T-cell (primary cell): ENCODE measurements around the gene STXBP6. TPM values are rescaled to one million over a fixed set of nuclear protein-coding genes. Genes with fewer than 3 reads are reported as not detected.

Source experiments
- ATAC-seq, 4 experiments: fragments of 200-7000 bp in 3 of 4; fragments of 150-1000 bp in 1 of 4; cut with Tn5 transposase; replicated peaks in 1 of 4; 1 replicate in 3 of 4; 2 replicates in 1 of 4; pipeline ENCODE4 v1.10.0; 2021; ENCODE audit warnings: moderate library complexity in 3 of 4, mild to moderate bottlenecking in 2 of 4, moderate number of reproducible peaks in 1 of 4
- CTCF ChIA-PET, 2 donors: fragments of 300-600 bp; sonication (Branson Sonifier 250); formaldehyde crosslinking; loops; one replicate each; lab custom pipeline; 2022; ENCODE audit warnings: antibody characterized with exemption in 2 of 2; lab: Charles Lee
- POLR2A ChIA-PET, 2 donors: fragments of 300-600 bp; sonication (Branson Sonifier 250); formaldehyde crosslinking; loops; one replicate each; lab custom pipeline; 2022; ENCODE audit warnings: antibody characterized with exemption in 2 of 2; lab: Charles Lee
- DNase-seq, 35 experiments: peaks; one replicate each; pipeline versions ENCODE4 v3.0.0 to v3.0.0-alpha.2; 2013 to 2023
- H3K27ac ChIP-seq: one replicate; pipeline ENCODE4 v1.5.1; 2013; ENCODE audit warnings: low read length
- H3K27me3 ChIP-seq, 2 experiments: replicated peaks in 1 of 2; 1 replicate in 1 of 2; 2 replicates in 1 of 2; pipeline versions ENCODE4 v1.6.1 to v1.7.0; 2013; ENCODE audit warnings: low read length in 1 of 2, mixed read lengths in 1 of 2; ENCODE audit not compliant: control insufficient read depth in 2 of 2, insufficient read depth in 2 of 2; ENCODE audit errors: extremely low read depth in 1 of 2
- H3K36me3 ChIP-seq, 2 donors: 1 replicate in 1 of 2; 2 replicates in 1 of 2; pipeline versions ENCODE4 v1.6.1 to v1.7.0; 2013; ENCODE audit warnings: low read length in 1 of 2; ENCODE audit not compliant: control insufficient read depth in 2 of 2, insufficient read depth in 1 of 2; ENCODE audit errors: extremely low read depth in 1 of 2
- H3K4me1 ChIP-seq, 2 experiments: 1 replicate in 1 of 2; 2 replicates in 1 of 2; pipeline versions ENCODE4 v1.6.1 to v1.7.0; 2013; ENCODE audit warnings: low read length in 2 of 2, mixed read lengths in 1 of 2; ENCODE audit not compliant: insufficient read depth in 2 of 2, control insufficient read depth in 1 of 2; ENCODE audit errors: extremely low read depth in 1 of 2
- H3K4me3 ChIP-seq, 2 donors: 1 replicate in 1 of 2; 2 replicates in 1 of 2; pipeline versions ENCODE4 v1.5.1 to v1.7.0; 2013; ENCODE audit warnings: mild to moderate bottlenecking in 2 of 2, low read length in 1 of 2, moderate library complexity in 1 of 2; ENCODE audit not compliant: control insufficient read depth in 1 of 2; ENCODE audit errors: extremely low read depth in 1 of 2
- H3K9me3 ChIP-seq: 2 replicates; pipeline ENCODE4 v1.7.0; 2013
- H3K27ac Mint-ChIP-seq, 2 donors: one replicate each; pipeline ENCODE4 v1.8.0; 2020 to 2021; ENCODE audit warnings: mild to moderate bottlenecking in 2 of 2, mixed read lengths in 2 of 2
- H3K27me3 Mint-ChIP-seq, 2 donors: one replicate each; pipeline ENCODE4 v1.8.0; 2021 to 2022; ENCODE audit warnings: mixed read lengths in 2 of 2
- H3K36me3 Mint-ChIP-seq: one replicate; pipeline ENCODE4 v1.8.0; 2021; ENCODE audit warnings: mixed read lengths
- H3K4me1 Mint-ChIP-seq, 3 donors: one replicate each; pipeline ENCODE4 v1.8.0; 2020 to 2022; ENCODE audit warnings: mixed read lengths in 3 of 3, mild to moderate bottlenecking in 1 of 3
- H3K4me3 Mint-ChIP-seq, 3 donors: one replicate each; pipeline ENCODE4 v1.8.0; 2020 to 2022; ENCODE audit warnings: mild to moderate bottlenecking in 3 of 3, mixed read lengths in 3 of 3, moderate library complexity in 3 of 3
- H3K9me3 Mint-ChIP-seq, 3 donors: one replicate each; pipeline ENCODE4 v1.8.0; 2020 to 2022; ENCODE audit warnings: mixed read lengths in 3 of 3
- WGBS: methylation state at CpG from one replicate; pipeline ENCODE4 v1.1.5; 2013; ENCODE audit warnings: missing lambda C conversion rate; ENCODE audit not compliant: insufficient coverage; 5-methylcytosine and 5-hydroxymethylcytosine counted together
- total RNA-seq, 35 experiments: library from RNA in 6 of 35; stranded (reverse) in 6 of 35; fragments of 120-200 nt in 1 of 35; gene quantifications; one replicate each; pipeline versions ENCODE4 v1.2.1 to v1.2.4 and lab custom pipeline; 2013 to 2026

The STXBP6 gene
- total RNA-seq, 5 donors from 2014 or later (not counting 1 experiment from before 2014, with no cell fraction given), result 0.25 TPM; not detected in 4

- H3K4me3 ChIP-seq, result no peak overlapping the region
- no peaks in the 10 kb centered on the region for H3K4me1 Mint-ChIP-seq
- H3K9me3 Mint-ChIP-seq, result no peaks in the 10 kb centered on the region
- H3K9me3 ChIP-seq, result no peaks in the 10 kb centered on the region
- H3K27ac ChIP-seq, result no peak overlapping the region
- CTCF ChIA-PET, result no interaction called here
- H3K36me3 Mint-ChIP-seq, result no peaks in the 10 kb centered on the region
- no peak overlapping the region for H3K27ac Mint-ChIP-seq
- peaks cover 17 to 45% of the 10 kb centered on the region in 2 donors for H3K27me3 Mint-ChIP-seq
- H3K4me3 Mint-ChIP-seq, result no peak overlapping the region
- ATAC-seq (no peak), DNase-seq (no peak)
- no peaks in the 10 kb centered on the region for H3K4me1 ChIP-seq
- 0% methylated on average over 3 of the region's 4 CpGs for WGBS
- H3K36me3 ChIP-seq, result no peaks in the 10 kb centered on the region
- POLR2A ChIA-PET, result no interaction called here
- H3K27me3 ChIP-seq, result no peaks in the 10 kb centered on the region
Measured at GRCh38 chr14:24927809-24928208, 122.1 kb downstream of the STXBP6 start.

DNA sequence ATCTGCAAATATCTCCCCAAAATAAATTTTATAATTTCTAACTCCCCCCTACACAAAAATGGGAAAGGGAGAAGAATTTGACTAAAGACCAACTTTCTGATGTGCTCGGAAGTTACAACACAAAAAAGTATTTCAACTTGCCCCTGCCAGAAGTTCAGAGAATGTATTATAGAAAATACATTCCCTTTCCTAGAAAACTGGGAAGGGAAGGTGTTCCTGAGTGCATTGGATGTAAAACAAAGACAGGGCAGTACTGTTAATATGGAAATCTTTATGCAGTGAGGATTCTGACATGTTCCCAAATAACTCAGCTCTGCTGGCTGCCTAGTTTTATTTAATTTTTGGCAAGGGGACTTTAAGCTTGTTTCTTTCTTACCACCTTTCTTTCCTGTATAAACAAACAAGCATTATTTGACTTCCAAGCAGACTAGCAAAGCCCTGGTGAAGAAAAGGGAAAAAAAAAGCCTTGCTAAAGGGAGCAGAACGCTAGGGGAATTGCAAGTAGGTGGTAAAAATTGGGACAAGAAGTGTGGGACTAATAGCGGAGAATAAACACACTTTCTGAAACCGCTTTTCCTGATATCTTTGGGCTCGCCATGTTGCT is 124.1 kb downstream of the STXBP6 start:
- no peak for ATAC-seq
- DNase-seq, result no peak
- no peaks in the 10 kb centered on the region for H3K4me1 Mint-ChIP-seq
- Histone ChIP-seq H3K4me3 (no peak overlapping the region), H3K27ac (no peak overlapping the region), H3K36me3 (no peaks in the 10 kb centered on the region), H3K9me3 (no peaks in the 10 kb centered on the region), H3K27me3 (no peaks in the 10 kb centered on the region), H3K4me1 (no peaks in the 10 kb centered on the region)
- POLR2A ChIA-PET, result no interaction called here
- CTCF ChIA-PET, result no interaction called here
- H3K4me3 Mint-ChIP-seq, result no peak overlapping the region
- H3K27me3 Mint-ChIP-seq, result peaks cover 13 to 44% of the 10 kb centered on the region in 2 donors
- H3K9me3 Mint-ChIP-seq, result no peaks in the 10 kb centered on the region
- 68% methylated on average over 3 of the region's 5 CpGs for WGBS
- no peak overlapping the region for H3K27ac Mint-ChIP-seq
- no peaks in the 10 kb centered on the region for H3K36me3 Mint-ChIP-seq

DNA sequence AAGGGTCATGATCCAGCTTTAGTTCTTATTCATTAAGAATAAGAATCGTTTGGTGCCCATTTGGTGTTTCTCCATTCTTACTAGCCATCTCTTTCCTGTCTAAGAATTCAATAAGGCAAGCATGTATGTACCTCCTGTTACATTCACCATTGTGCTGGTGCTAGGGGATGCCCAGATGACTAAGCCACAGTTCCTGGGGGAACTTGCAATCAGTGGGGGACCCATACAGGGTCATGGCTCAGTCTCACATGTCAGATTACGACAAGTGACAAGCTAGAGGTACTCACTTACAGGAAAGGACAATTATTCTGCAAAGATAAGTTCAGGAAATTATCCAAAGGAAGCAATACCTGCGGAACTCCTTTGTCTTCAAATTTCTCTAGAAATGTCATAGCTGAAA is 125.4 kb downstream of the STXBP6 start:
- Histone ChIP-seq H3K27me3 (no peaks in the 10 kb centered on the region), H3K4me3 (no peak overlapping the region), H3K36me3 (no peaks in the 10 kb centered on the region), H3K4me1 (no peaks in the 10 kb centered on the region), H3K9me3 (no peaks in the 10 kb centered on the region), H3K27ac (no peak overlapping the region)
- Mint-ChIP-seq H3K27me3 (peaks cover 10 to 45% of the 10 kb centered on the region in 2 donors), H3K36me3 (no peaks in the 10 kb centered on the region), H3K4me3 (no peak overlapping the region), H3K4me1 (no peaks in the 10 kb centered on the region), H3K9me3 (no peaks in the 10 kb centered on the region), H3K27ac (no peak overlapping the region)
- ATAC-seq (no peak), DNase-seq (no peak)
- ChIA-PET POLR2A (no interaction called here), CTCF (no interaction called here)
- WGBS, result 67% methylated on average over 1 of the region's 3 CpGs

DNA sequence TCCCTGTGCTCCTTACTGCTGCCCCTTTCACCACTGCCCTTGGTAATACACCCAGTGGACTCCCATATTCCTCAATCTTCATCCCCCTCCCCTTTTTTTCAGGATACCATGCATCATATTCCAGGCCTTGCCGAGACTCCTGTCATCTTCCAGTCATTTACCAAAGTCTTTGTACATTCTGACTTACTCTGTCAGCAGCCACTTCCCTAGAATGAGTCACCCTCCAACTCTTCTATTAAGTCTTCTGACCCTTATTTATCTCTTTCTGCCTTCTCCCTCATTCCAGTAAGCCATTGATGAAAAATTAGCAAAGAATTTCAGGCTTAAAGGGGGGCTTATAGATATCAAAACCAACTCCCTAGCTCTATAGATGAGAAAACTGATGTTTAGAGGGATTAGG is 128.0 kb downstream of the STXBP6 start:
- no peaks in the 10 kb centered on the region for H3K9me3 ChIP-seq
- H3K4me1 Mint-ChIP-seq, result no peaks in the 10 kb centered on the region
- no peak for ATAC-seq
- H3K27me3 ChIP-seq, result no peaks in the 10 kb centered on the region
- no peak overlapping the region for H3K4me3 ChIP-seq
- H3K27ac ChIP-seq, result no peak overlapping the region
- H3K27me3 Mint-ChIP-seq, result peaks cover 9 to 50% of the 10 kb centered on the region in 2 donors
- H3K36me3 Mint-ChIP-seq, result no peaks in the 10 kb centered on the region
- no peak for DNase-seq
- H3K27ac Mint-ChIP-seq, result no peak overlapping the region
- POLR2A ChIA-PET, result no interaction called here
- no peaks in the 10 kb centered on the region for H3K36me3 ChIP-seq
- CTCF ChIA-PET, result no interaction called here
- no peaks in the 10 kb centered on the region for H3K9me3 Mint-ChIP-seq
- H3K4me1 ChIP-seq, result no peaks in the 10 kb centered on the region
- WGBS, result 88% methylated on average over 1 of the region's 1 CpG
- no peak overlapping the region for H3K4me3 Mint-ChIP-seq

DNA sequence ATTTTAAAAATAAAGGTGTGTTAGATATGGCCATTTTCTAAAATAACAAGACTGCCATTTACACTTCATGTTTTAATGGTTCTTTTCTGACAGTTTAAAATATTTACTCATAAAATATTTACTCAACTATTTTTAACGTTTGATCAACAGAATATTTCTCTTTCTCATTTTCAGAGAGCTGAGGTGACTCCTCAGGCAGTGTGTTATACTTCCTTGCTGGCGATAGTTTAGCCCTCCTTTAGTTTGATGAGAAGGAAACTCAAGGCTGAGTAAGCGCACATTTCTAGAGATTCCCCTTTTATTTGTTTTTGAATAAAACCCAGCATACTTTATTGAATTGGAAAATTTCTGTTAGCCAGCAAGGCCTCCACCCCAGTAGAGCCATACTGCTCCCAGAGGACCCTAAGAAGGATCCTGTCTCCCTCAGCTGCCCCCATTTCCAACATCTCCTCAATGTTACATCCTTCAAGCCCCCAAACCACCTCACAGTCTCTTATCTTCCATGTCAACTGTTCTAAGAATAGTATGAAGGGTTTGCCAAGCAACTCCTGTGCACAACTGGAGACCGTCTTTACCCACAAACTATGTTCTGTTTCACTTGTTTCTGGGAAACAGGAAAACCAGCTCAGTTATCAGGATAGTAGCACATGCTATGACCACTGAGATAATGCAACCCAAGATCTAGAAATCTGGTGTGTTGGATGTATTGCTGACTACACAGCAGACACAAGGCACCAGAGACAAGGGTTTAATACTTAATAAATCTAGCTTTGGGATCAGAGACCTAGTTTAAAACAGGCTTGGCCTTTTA is 129.5 kb downstream of the STXBP6 start:
- CTCF ChIA-PET, result no interaction called here
- no peak overlapping the region for H3K4me3 ChIP-seq
- no peaks in the 10 kb centered on the region for H3K36me3 ChIP-seq

DNA sequence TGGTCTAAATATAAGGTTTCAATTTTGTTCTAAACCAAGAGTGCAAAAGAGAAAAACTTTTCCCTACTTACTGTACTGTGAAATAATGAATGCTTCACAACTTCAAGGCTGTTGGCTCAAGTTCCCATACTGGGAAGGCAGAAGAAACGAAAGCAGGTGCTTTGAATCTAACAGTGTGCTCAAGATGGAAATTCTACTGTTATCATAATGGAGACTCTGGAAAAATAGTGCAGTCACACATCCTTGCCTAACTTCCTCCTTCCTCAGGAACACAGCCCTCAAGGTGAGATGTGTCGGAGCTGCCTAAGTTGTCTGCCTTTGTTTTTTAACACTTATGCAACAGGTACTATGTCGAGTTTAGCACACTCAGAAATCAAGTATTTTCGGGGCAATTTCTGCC is 131.1 kb downstream of the STXBP6 start:
- POLR2A ChIA-PET, result no interaction called here

More for the DNA sequence above, 129.5 kb downstream of the STXBP6 start:
- Histone ChIP-seq H3K27ac (no peak overlapping the region), H3K27me3 (no peaks in the 10 kb centered on the region), H3K4me1 (no peaks in the 10 kb centered on the region), H3K9me3 (no peaks in the 10 kb centered on the region)
- POLR2A ChIA-PET, result interaction anchor here in 1 of 2 donors (0.7 kb wide), 1 partner anchor 53 kb away, joined by 4 read pairs; no protein-coding TSS in a partner anchor
- ATAC-seq, result no peak
- WGBS, result no CpG with 5 or more reads among the region's 4 CpGs
- Mint-ChIP-seq H3K27ac (no peak overlapping the region), H3K4me3 (no peak overlapping the region), H3K4me1 (no peaks in the 10 kb centered on the region), H3K9me3 (no peaks in the 10 kb centered on the region), H3K36me3 (no peaks in the 10 kb centered on the region), H3K27me3 (peaks cover 13 to 51% of the 10 kb centered on the region in 2 donors)
- no peak for DNase-seq

More for the DNA sequence above, 131.1 kb downstream of the STXBP6 start:
- WGBS, result 33% methylated on average over 1 of the region's 4 CpGs
- CTCF ChIA-PET, result no interaction called here
- no peaks in the 10 kb centered on the region for H3K4me1 ChIP-seq
- DNase-seq, result no peak
- Mint-ChIP-seq H3K4me3 (no peak overlapping the region), H3K4me1 (no peaks in the 10 kb centered on the region), H3K36me3 (no peaks in the 10 kb centered on the region), H3K27me3 (peaks cover 19 to 50% of the 10 kb centered on the region in 2 donors), H3K9me3 (no peaks in the 10 kb centered on the region), H3K27ac (no peak overlapping the region)
- no peak for ATAC-seq
- H3K27me3 ChIP-seq, result no peaks in the 10 kb centered on the region
- no peak overlapping the region for H3K4me3 ChIP-seq
- H3K36me3 ChIP-seq, result no peaks in the 10 kb centered on the region
- no peaks in the 10 kb centered on the region for H3K9me3 ChIP-seq
- no peak overlapping the region for H3K27ac ChIP-seq
